Spleen (tissue), 11 donors: ENCODE data around the gene ITGB2. TPM values are rescaled to one million over a fixed set of nuclear protein-coding genes. Genes with fewer than 3 reads are reported as not detected.

Experiments used
- DNase-seq: peaks from one replicate; pipeline ENCODE4 v3.0.0-alpha.2; 2020
- H3K27ac ChIP-seq, 8 donors: fragments of 200-600 bp; sonication (generic) in 7 of 8; 1 replicate in 4 of 8; 2 replicates in 4 of 8; pipeline versions ENCODE4 v1.5.0 to v1.8.0; 2016 to 2021; ENCODE audit warnings: inconsistent platforms in 4 of 8, mild to moderate bottlenecking in 4 of 8, moderate library complexity in 1 of 8
- H3K27me3 ChIP-seq, 7 donors: fragments of 200-600 bp; sonication (generic) in 6 of 7; replicated peaks in 1 of 7; 1 replicate in 4 of 7; 2 replicates in 3 of 7; pipeline versions ENCODE4 v1.5.0 to v1.8.0; 2016 to 2021; ENCODE audit warnings: inconsistent platforms in 3 of 7, mild to moderate bottlenecking in 1 of 7
- H3K36me3 ChIP-seq, 6 donors: fragments of 200-600 bp; sonication (generic) in 5 of 6; 1 replicate in 4 of 6; 2 replicates in 2 of 6; pipeline versions ENCODE4 v1.5.0 to v1.8.0; 2016 to 2021; ENCODE audit warnings: inconsistent platforms in 2 of 6
- H3K4me1 ChIP-seq, 6 donors: fragments of 200-600 bp; sonication (generic) in 5 of 6; 1 replicate in 3 of 6; 2 replicates in 3 of 6; pipeline versions ENCODE4 v1.5.0 to v1.8.0; 2016 to 2021; ENCODE audit warnings: inconsistent platforms in 3 of 6
- H3K4me3 ChIP-seq, 8 donors: fragments of 200-600 bp; sonication (generic) in 7 of 8; 1 replicate in 4 of 8; 2 replicates in 4 of 8; pipeline versions ENCODE4 v1.5.0 to v1.8.0; 2016 to 2021; ENCODE audit warnings: inconsistent platforms in 4 of 8, mild to moderate bottlenecking in 4 of 8, moderate library complexity in 2 of 8
- H3K9me3 ChIP-seq, 8 donors: fragments of 200-600 bp; sonication (generic) in 7 of 8; 1 replicate in 4 of 8; 2 replicates in 4 of 8; pipeline versions ENCODE4 v1.5.0 to v1.8.0; 2016 to 2021; ENCODE audit warnings: inconsistent platforms in 4 of 8
- POLR2A ChIP-seq, 3 donors: fragments of 450-650 bp; IDR thresholded peaks; one replicate each; pipeline ENCODE4 v1.5.1; 2017; ENCODE audit warnings: antibody characterized with exemption in 3 of 3, mild to moderate bottlenecking in 1 of 3
- POLR2AphosphoS5 ChIP-seq, 3 donors: sonication (generic); formaldehyde crosslinking; IDR thresholded peaks; one replicate each; pipeline ENCODE4 v1.5.1; 2017; ENCODE audit warnings: antibody characterized with exemption in 3 of 3
- WGBS, 5 donors: extraction: QIAGEN DNeasy Blood & Tissue Kit in 3 of 5; methylation state at CpG; one replicate each; pipeline versions ENCODE4 v1.1.5 to v1.1.7; 2013 to 2018; 5-methylcytosine and 5-hydroxymethylcytosine counted together
- intact Hi-C: fragments of 100-400 bp; cut with DNase I; formaldehyde crosslinking; loops from one replicate; pipeline ENCODE4 v1.15.0; 2023; ENCODE audit warnings: low total_unique reads
- polyA plus RNA-seq, 3 donors: library from polyadenylated mRNA; stranded (reverse); fragments of 200-250 nt; gene quantifications; one replicate each; pipeline ENCODE4 v1.2.1, GENCODE V29; 2013
- total RNA-seq, 7 donors: library from RNA; depleted of rRNA in 3 of 7; stranded (reverse); fragments of >200 nt in 3 of 7; fragmentation: NEBNext Ultra II Directional in 4 of 7; extraction: Animal tissue kit (Norgen Biotek cat#: 25700) in 4 of 7; gene quantifications; one replicate each; pipeline versions ENCODE4 v1.1.0 to v1.2.1, GENCODE V29; 2016 to 2021
- TF ChIP-seq, protein P1 (sequence below), 11 experiments: fragments of 200-600 bp in 7 of 11; fragments of 450-650 bp in 4 of 11; sonication (generic) in 4 of 11; IDR thresholded peaks in 8 of 11; conservative IDR thresholded peaks in 3 of 11; 1 replicate in 7 of 11; 2 replicates in 4 of 11; pipeline versions ENCODE4 v1.4.0 to v1.8.0; 2016 to 2021; ENCODE audit warnings: antibody characterized with exemption in 11 of 11, inconsistent platforms in 4 of 11, mild to moderate bottlenecking in 1 of 11
- donor health status: healthy with polysubstance abuse.
- donor health status: DM: no; HTN: no; CAD: no; lungs with moderate emphysema.
- donor health status: DM: no; HTN: no; CAD: no.
- donor health status: Bipolar disorder and iron deficiency.
- donor health status: healthy.
- donor health status: DM: no; HTN: no; CAD: no.
- donor health status: DM: yes; HTN: yes; CAD: no.

ITGB2 gene
- total and polyA plus RNA-seq, 10 donors = 92.1 to 754 (median 338) TPM

DNA sequence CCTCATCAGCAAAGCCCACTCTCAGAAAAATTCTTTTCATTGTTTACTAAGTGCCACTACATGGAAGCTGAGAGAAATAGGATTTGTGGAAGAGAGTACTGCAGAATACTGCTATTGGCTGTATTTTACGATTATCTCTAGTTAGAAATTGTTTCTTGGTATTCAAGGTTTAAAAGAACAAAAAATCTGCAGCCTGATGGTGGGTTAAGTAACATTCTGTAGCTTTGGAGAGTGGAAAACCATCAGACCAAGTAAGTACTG lies 74.5 kb downstream of the ITGB2 start:
- 4 to 11% (median 6%) methylated on average over 1 of the region's 1 CpG for WGBS, 5 donors
- peak overlapping the region in 6 of 8 donors; percentile 18 to 61 (median 34) for H3K4me3 ChIP-seq

DNA sequence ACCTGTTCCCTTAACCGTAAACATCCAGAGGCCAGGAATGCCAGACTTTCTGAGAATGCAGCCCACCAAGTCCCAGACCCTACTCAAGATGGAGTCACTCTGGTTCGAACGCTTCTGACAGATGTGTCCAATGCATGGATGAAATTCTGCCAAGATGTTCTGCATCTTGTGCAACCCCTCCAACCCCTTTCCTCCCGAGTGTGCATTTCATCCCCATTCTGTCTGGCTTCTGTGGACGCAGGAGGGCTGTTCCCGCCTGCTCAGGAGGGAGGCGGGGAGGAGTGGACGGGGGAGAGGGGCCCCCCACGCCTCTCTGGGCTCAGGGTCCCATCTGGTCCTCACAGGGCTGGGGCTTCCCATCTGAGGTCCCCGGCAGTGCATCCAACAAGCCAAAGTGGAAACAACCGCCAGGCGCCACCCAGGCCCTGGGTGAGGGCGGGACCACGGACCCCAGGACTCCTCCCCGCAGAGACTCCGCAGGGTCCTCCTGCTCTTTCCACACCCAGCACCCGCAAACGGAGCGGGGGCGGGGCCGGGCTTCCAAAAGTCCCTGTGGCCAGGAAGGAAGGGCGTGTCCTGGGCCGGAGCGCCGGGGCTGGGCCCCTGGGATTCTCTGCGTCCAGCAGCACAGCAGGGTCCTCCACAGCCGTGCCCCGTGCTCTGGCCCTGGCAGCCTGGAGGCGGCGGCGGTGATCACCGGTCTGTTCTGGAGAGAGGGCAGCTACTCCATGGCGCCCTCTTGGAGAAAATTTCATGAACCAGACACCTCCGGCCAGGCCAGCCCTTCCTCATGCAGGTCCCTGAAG lies 75.1 kb downstream of the ITGB2 start:
- WGBS, 5 donors = 7 to 14% (median 7%) methylated on average over 28 to 34 of the region's 34 CpGs
- Histone ChIP-seq H3K9me3 (no peaks in the 10 kb centered on the region), H3K4me1 (peaks cover 17 to 48% (median 22%) of the 10 kb centered on the region in 6 donors), H3K4me3 (peak overlapping the region; percentile 12 to 61 (median 25)), H3K27ac (peak overlapping the region in 5 of 8 donors; percentile 36 to 63 (median 47)), H3K36me3 (peaks cover 0 to 31% (median 23%) of the 10 kb centered on the region in 6 donors), H3K27me3 (peaks cover 0 to 26% (median 0%) of the 10 kb centered on the region in 7 donors)
- peak; percentile 89 for DNase-seq
- intact Hi-C loops = no loop called here
- TF ChIP-seq, protein P1, sequence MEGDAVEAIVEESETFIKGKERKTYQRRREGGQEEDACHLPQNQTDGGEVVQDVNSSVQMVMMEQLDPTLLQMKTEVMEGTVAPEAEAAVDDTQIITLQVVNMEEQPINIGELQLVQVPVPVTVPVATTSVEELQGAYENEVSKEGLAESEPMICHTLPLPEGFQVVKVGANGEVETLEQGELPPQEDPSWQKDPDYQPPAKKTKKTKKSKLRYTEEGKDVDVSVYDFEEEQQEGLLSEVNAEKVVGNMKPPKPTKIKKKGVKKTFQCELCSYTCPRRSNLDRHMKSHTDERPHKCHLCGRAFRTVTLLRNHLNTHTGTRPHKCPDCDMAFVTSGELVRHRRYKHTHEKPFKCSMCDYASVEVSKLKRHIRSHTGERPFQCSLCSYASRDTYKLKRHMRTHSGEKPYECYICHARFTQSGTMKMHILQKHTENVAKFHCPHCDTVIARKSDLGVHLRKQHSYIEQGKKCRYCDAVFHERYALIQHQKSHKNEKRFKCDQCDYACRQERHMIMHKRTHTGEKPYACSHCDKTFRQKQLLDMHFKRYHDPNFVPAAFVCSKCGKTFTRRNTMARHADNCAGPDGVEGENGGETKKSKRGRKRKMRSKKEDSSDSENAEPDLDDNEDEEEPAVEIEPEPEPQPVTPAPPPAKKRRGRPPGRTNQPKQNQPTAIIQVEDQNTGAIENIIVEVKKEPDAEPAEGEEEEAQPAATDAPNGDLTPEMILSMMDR (IDR thresholded peaks at IDR 0.05 in 8 of 11, conservative IDR thresholded peaks at IDR 0.05 in 3 of 11) = peak in 5 of 11 experiments; percentile 26 to 41 (median 34)
- TF ChIP-seq POLR2A (IDR thresholded peaks at IDR 0.05) (no peak), POLR2AphosphoS5 (IDR thresholded peaks at IDR 0.05) (peak; percentile 51 to 83 (median 77))

More for the DNA sequence above, 74.5 kb downstream of the ITGB2 start:
- no peak for DNase-seq
- H3K27ac ChIP-seq = peak overlapping the region in 5 of 8 donors; percentile 36 to 63 (median 47)
- peaks cover 0 to 26% (median 0%) of the 10 kb centered on the region in 7 donors for H3K27me3 ChIP-seq
- no peak for TF ChIP-seq POLR2AphosphoS5 (IDR thresholded peaks at IDR 0.05)
- TF ChIP-seq, protein P1 (IDR thresholded peaks at IDR 0.05 in 8 of 11, conservative IDR thresholded peaks at IDR 0.05 in 3 of 11) = peak in 1 of 11 experiments; percentile 4
- H3K36me3 ChIP-seq = peaks cover 3 to 36% (median 28%) of the 10 kb centered on the region in 6 donors
- intact Hi-C loops = no loop called here
- peaks cover 17 to 51% (median 23%) of the 10 kb centered on the region in 6 donors for H3K4me1 ChIP-seq
- no peaks in the 10 kb centered on the region for H3K9me3 ChIP-seq

DNA sequence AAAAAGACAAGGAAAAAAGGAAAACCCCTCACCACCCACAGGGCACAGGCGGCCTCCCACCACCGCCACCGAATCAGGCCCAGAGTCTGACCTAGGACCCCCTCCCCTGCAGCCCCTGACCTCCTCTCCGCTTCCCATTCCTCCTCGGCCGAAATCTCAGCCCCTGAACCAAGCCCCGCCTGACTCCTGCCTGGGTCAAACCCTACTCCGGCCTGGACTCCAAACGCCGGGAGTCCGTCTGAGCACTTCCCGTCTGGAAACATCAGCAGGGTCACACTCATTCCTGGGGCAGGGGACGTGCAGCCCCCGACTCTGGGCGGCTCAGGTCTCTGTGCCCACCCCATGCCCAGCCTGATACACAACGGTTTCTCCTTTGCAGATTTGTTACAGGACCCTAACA lies 76.4 kb downstream of the ITGB2 start:
- no peak overlapping the region for H3K27ac ChIP-seq
- intact Hi-C loops = no loop called here
- no peak overlapping the region for H3K4me3 ChIP-seq
- H3K36me3 ChIP-seq = peaks cover 0 to 18% (median 9%) of the 10 kb centered on the region in 6 donors
- H3K4me1 ChIP-seq = peaks cover 17 to 35% (median 22%) of the 10 kb centered on the region in 6 donors
- DNase-seq = no peak
- H3K9me3 ChIP-seq = no peaks in the 10 kb centered on the region
- TF ChIP-seq POLR2A (IDR thresholded peaks at IDR 0.05) (no peak), POLR2AphosphoS5 (IDR thresholded peaks at IDR 0.05) (no peak)
- TF ChIP-seq, protein P1 (IDR thresholded peaks at IDR 0.05 in 8 of 11, conservative IDR thresholded peaks at IDR 0.05 in 3 of 11) = no peak
- 70 to 90% (median 83%) methylated on average over 12 to 16 of the region's 16 CpGs for WGBS, 5 donors
- H3K27me3 ChIP-seq = peaks cover 0 to 26% (median 0%) of the 10 kb centered on the region in 7 donors

DNA sequence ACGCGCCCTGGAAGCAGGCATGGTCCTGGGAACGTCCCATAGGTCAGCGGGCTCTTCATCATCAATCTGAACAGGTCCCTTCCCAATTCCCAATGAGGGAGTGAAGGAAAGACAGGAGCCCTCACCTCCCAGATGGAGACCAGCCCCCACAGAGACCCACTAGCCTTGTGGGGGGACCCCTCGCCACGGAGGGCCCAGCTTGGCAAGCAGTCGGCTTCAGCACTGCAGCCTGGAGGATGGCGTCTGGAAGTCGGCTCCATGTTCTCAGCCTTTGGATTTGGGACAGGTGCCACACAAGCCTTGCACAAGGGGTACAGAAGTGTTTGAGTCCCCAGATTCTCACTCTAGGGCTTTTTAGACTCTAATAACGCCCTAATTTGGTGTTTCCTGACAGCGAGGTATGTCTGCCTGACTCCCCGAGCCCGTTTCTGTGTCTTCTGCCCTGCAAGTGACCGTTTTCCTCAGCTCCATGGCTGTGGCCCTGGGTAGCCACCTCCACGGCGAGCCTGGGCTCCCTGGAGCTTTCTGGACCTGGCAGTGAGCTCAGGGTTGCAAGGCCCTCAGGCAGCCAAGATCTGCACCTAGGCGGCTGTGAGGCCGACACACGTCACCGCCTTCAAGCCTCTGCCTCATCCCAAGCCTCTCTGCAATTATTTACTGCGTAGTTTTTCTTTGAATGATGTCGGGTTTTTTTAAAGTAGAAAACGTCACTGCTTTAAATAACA lies 77.8 kb downstream of the ITGB2 start:
- no peak overlapping the region for H3K4me3 ChIP-seq
- WGBS, 5 donors = 83 to 90% (median 84%) methylated on average over 19 to 23 of the region's 23 CpGs

More for the DNA sequence above, 77.8 kb downstream of the ITGB2 start:
- H3K9me3 ChIP-seq = no peaks in the 10 kb centered on the region
- H3K27ac ChIP-seq = no peak overlapping the region
- peaks cover 17 to 29% (median 22%) of the 10 kb centered on the region in 6 donors for H3K4me1 ChIP-seq
- H3K27me3 ChIP-seq = peaks cover 0 to 26% (median 0%) of the 10 kb centered on the region in 7 donors
- no peak for DNase-seq
- peaks cover 0 to 4% (median 0%) of the 10 kb centered on the region in 6 donors for H3K36me3 ChIP-seq
- TF ChIP-seq POLR2AphosphoS5 (IDR thresholded peaks at IDR 0.05) = no peak
- no peak for TF ChIP-seq POLR2A (IDR thresholded peaks at IDR 0.05)
- TF ChIP-seq, protein P1 (IDR thresholded peaks at IDR 0.05 in 8 of 11, conservative IDR thresholded peaks at IDR 0.05 in 3 of 11) = no peak
- intact Hi-C loops = no loop called here
